Measurements from ENCODE around the gene CAMK2A. TPM values are rescaled to one million over a fixed set of nuclear protein-coding genes. Genes with fewer than 3 reads are reported as not detected.

Gene CAMK2A
- polyA plus RNA-seq, 1 experiment, result 0.11 TPM

DNA sequence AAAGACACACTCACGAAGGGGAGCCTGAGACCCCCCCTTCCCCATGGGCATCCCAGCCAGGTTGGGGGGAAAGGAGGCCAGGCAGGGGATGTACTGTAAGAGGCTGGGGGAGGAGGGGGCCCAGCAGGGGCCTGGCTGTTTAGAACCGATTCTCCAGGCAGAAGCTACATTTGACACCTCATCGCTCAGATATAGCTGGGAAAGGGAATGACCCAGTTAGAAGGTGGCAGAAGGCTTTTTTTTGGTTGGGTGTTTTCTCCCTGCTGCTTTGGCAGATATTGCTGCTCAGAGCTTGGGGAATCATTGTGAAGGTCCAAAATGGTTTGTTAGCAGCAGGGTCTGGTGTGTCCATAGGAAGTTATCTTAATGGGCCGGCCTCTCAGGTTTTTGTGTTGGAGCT is 117.0 kb downstream of the CAMK2A start:
- Histone ChIP-seq H3K4me3 (ENCODE audit: low read depth, low read length) (no peak overlapping the region), H3K27me3 (ENCODE audit: control insufficient read depth, insufficient read depth, low read length) (peaks cover 9% of the 10 kb centered on the region), H3K36me3 (ENCODE audit: control insufficient read depth, insufficient read depth, low read length) (no peaks in the 10 kb centered on the region)
- DNase-seq (ENCODE audit: low read depth), result no peak
- ChIA-PET POLR2A (no interaction called here), CTCF (interaction anchor here (0.6 to 5.9 kb wide), 4 partner anchors 8 to 42 kb away, joined by 3 to 38 read pairs (median 4); partner anchors contain the start of gene CDX1)
- TF ChIP-seq, protein P1, sequence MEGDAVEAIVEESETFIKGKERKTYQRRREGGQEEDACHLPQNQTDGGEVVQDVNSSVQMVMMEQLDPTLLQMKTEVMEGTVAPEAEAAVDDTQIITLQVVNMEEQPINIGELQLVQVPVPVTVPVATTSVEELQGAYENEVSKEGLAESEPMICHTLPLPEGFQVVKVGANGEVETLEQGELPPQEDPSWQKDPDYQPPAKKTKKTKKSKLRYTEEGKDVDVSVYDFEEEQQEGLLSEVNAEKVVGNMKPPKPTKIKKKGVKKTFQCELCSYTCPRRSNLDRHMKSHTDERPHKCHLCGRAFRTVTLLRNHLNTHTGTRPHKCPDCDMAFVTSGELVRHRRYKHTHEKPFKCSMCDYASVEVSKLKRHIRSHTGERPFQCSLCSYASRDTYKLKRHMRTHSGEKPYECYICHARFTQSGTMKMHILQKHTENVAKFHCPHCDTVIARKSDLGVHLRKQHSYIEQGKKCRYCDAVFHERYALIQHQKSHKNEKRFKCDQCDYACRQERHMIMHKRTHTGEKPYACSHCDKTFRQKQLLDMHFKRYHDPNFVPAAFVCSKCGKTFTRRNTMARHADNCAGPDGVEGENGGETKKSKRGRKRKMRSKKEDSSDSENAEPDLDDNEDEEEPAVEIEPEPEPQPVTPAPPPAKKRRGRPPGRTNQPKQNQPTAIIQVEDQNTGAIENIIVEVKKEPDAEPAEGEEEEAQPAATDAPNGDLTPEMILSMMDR (IDR thresholded peaks at IDR 0.05; ENCODE audit: insufficient read depth, low read depth, low read length), result no peak

DNA sequence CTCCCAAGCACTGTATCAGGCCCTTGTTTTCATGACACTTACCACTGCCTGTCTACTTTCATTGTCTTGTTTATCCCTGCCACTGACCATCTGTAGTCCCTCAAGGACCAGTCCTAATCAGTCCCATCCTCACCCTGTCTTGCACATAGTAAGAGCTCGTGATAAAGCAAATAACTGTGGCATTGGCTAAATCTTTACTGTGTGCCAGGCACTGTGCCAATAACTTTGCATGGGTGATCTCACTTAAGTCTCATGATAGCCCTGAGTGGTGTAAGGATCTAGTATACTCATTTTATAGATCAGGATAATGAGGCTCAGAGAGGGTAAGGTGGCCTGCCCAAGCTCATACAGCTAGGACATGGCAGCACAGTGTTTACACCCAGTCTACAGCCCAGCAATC is 117.4 kb downstream of the CAMK2A start:
- ChIA-PET POLR2A (no interaction called here), CTCF (interaction anchor here (0.6 to 5.9 kb wide), 3 partner anchors 8 to 41 kb away, joined by 3 to 38 read pairs (median 3); partner anchors contain the start of gene CDX1)
- DNase-seq (ENCODE audit: low read depth), result no peak
- no peaks in the 10 kb centered on the region for H3K36me3 ChIP-seq (ENCODE audit: control insufficient read depth, insufficient read depth, low read length)
- peaks cover 9% of the 10 kb centered on the region for H3K27me3 ChIP-seq (ENCODE audit: control insufficient read depth, insufficient read depth, low read length)
- no peak overlapping the region for H3K4me3 ChIP-seq (ENCODE audit: low read depth, low read length)
- TF ChIP-seq, protein P1 (IDR thresholded peaks at IDR 0.05; ENCODE audit: insufficient read depth, low read depth, low read length), result no peak

Other genes with a start within 250 kb of the CAMK2A start
- gene CSF1R, start 203.2 kb downstream of the CAMK2A start, polyA plus RNA-seq (2011; rRNA removed), result 0.11 and 0.29 TPM in 2 replicates
- 163 and 276 TPM in 2 replicates for gene PDGFRB, start 133.9 kb downstream of the CAMK2A start, polyA plus RNA-seq (2011; rRNA removed)
- gene CDX1, start 123.0 kb downstream of the CAMK2A start, polyA plus RNA-seq (2011; rRNA removed), result 0.39 and 0.97 TPM in 2 replicates
- gene SLC6A7, start 99.7 kb downstream of the CAMK2A start, polyA plus RNA-seq (2011; rRNA removed), result not detected in 2 replicates
- gene ARSI, start 13.1 kb upstream of the CAMK2A start, polyA plus RNA-seq (2011; rRNA removed), result 5.2 and 9.8 TPM in 2 replicates
- 5.7 and 9.7 TPM in 2 replicates for gene TCOF1, start 67.9 kb upstream of the CAMK2A start, polyA plus RNA-seq (2011; rRNA removed)
- gene CD74, start 123.1 kb upstream of the CAMK2A start, polyA plus RNA-seq (2011; rRNA removed), result 0.28 and 0.31 TPM in 2 replicates
- gene RPS14, start 160.0 kb upstream of the CAMK2A start, polyA plus RNA-seq (2011; rRNA removed), result 2,496 and 3,512 TPM in 2 replicates
- gene NDST1, start 218.4 kb upstream of the CAMK2A start, polyA plus RNA-seq (2011; rRNA removed), result 56.6 and 89.7 TPM in 2 replicates

Data from BJ (cell line).